Measurements from ENCODE around the gene EML6.

The EML6 gene

DNA sequence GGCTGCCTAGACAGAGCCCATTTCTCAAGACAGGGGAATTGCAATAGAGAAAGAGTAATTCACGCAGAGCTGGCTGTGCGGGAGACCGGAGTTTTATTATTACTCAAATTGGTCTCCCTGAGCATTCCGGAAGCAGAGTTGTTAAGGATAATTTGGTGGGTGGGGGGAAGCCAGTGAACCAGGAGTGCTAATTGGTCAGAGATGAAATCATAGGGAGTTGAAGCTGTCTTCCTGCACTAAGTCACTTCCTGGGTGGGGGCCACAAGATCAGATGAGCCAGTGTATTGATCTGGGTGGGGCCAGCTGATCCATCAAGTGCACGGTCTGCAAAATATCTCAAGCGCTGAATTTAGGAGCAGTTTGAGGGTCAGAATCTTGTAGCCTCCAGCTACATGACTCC is 242.0 kb downstream of the EML6 start:
- Mint-ChIP-seq H3K4me3 (no peak overlapping the region), H3K27me3 (ENCODE audit: low read depth, poor library complexity) (peaks cover 3% of the 10 kb centered on the region), H3K27ac (peak overlapping the region; percentile 92), H3K9me3 (no peaks in the 10 kb centered on the region), H3K36me3 (ENCODE audit: low read depth) (peaks cover 47% of the 10 kb centered on the region), H3K4me1 (peaks cover 8% of the 10 kb centered on the region)
- no peak for DNase-seq
- TF ChIP-seq CTCF (IDR thresholded peaks at IDR 0.05): no peak

DNA sequence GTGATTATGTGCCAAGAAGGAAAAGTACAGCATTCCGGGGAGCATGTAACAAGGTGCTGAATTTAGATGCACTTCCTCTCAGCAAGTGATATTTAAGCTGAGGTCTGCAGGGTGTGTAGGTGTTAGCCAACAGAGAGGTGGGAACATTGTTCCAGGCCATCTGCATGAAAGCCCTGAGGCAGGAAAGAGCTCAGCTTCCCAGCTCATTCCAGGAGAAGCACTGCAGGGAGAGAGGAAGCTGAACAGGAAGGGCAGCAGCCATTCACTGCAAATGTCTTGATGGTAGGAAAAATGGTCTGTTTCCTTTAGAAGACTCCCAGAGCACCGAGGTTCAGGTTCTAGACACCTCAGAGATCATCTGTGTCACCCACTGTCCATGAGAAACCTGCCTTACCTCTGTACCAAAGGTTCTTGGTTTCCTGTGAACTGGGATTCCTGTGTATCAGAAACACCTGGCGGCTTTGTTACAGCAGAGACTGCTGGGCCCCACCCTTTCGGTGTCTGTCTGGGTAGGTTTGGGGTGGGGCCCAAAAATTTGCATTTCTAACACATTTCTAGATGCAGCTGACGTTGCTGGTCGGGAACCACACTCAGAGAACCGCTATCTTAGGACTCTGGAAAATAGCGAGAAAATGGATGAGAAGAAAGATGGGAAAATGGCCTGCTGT is 242.8 kb downstream of the EML6 start:
- TF ChIP-seq CTCF (IDR thresholded peaks at IDR 0.05): no peak
- H3K4me1 Mint-ChIP-seq: peaks cover 5% of the 10 kb centered on the region

GRCh38 chr2:54966837-54967236 is 243.4 kb downstream of the EML6 start:
- no peak overlapping the region for H3K27ac Mint-ChIP-seq
- TF ChIP-seq CTCF (IDR thresholded peaks at IDR 0.05): no peak
- no peaks in the 10 kb centered on the region for H3K9me3 Mint-ChIP-seq

More for the DNA sequence above, 242.8 kb downstream of the EML6 start:
- no peak overlapping the region for H3K27ac Mint-ChIP-seq
- no peak overlapping the region for H3K4me3 Mint-ChIP-seq
- peaks cover 48% of the 10 kb centered on the region for H3K36me3 Mint-ChIP-seq (ENCODE audit: low read depth)
- H3K9me3 Mint-ChIP-seq: no peaks in the 10 kb centered on the region
- no peak for DNase-seq
- peaks cover 3% of the 10 kb centered on the region for H3K27me3 Mint-ChIP-seq (ENCODE audit: low read depth, poor library complexity)

DNA sequence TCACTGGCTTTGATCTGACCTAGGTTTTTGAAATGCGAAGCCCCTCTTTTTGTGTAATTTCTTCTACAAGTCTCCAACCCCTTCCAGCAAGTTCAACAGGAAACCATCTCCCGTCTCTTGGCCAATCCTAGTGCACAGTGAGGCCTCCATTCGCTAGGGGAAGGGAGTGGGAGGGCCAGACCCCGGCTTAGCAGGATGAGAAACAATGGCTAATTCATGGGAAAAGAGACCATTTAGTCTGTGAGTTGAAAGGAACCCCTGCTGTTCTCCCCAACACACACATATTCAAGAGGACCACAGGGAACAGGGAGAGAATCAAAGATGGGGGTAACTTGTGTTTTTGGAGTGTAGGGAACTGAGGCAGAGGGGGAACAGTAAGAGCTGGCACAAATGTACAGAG is 243.8 kb downstream of the EML6 start:
- Mint-ChIP-seq H3K4me3 (no peak overlapping the region), H3K9me3 (no peaks in the 10 kb centered on the region), H3K27me3 (ENCODE audit: low read depth, poor library complexity) (peaks cover 3% of the 10 kb centered on the region), H3K27ac (peak overlapping the region; percentile 50), H3K4me1 (peaks cover 5% of the 10 kb centered on the region), H3K36me3 (ENCODE audit: low read depth) (peaks cover 54% of the 10 kb centered on the region)
- TF ChIP-seq CTCF (IDR thresholded peaks at IDR 0.05): no peak
- DNase-seq: no peak

More at GRCh38 chr2:54966837-54967236, 243.4 kb downstream of the EML6 start:
- peaks cover 54% of the 10 kb centered on the region for H3K36me3 Mint-ChIP-seq (ENCODE audit: low read depth)
- DNase-seq: no peak
- H3K4me1 Mint-ChIP-seq: peaks cover 5% of the 10 kb centered on the region
- H3K4me3 Mint-ChIP-seq: no peak overlapping the region
- peaks cover 3% of the 10 kb centered on the region for H3K27me3 Mint-ChIP-seq (ENCODE audit: low read depth, poor library complexity)

GRCh38 chr2:54967759-54968365 is 244.4 kb downstream of the EML6 start:
- no peaks in the 10 kb centered on the region for H3K9me3 Mint-ChIP-seq
- no peak overlapping the region for H3K4me3 Mint-ChIP-seq
- DNase-seq: no peak
- peaks cover 3% of the 10 kb centered on the region for H3K27me3 Mint-ChIP-seq (ENCODE audit: low read depth, poor library complexity)
- peaks cover 58% of the 10 kb centered on the region for H3K36me3 Mint-ChIP-seq (ENCODE audit: low read depth)
- H3K4me1 Mint-ChIP-seq: peaks cover 5% of the 10 kb centered on the region
- peak overlapping the region; percentile 92 for H3K27ac Mint-ChIP-seq
- TF ChIP-seq CTCF (IDR thresholded peaks at IDR 0.05): no peak

Data from nephron progenitor cell (in vitro differentiated cells).